Bronchial epithelial cell (primary cell): Measurements from ENCODE around the gene NARS2. TPM values are rescaled to one million over a fixed set of nuclear protein-coding genes. Genes with fewer than 3 reads are reported as not detected.

ENCODE experiments used
- DNase-seq: peaks from one replicate; pipeline ENCODE4 v3.0.0-alpha.2; 2010; ENCODE audit warnings: low read depth
- FAIRE-seq: peaks from 2 replicates; lab custom pipeline; 2011; peaks lifted over from hg19 to GRCh38; lab: Jason Lieb, UNC
- H3K27me3 ChIP-seq: 2 replicates; pipeline ENCODE4 v1.5.1; 2011; ENCODE audit warnings: low read length; ENCODE audit not compliant: control insufficient read depth, insufficient read depth
- H3K36me3 ChIP-seq: 2 replicates; pipeline ENCODE4 v1.5.1; 2011; ENCODE audit warnings: low read length; ENCODE audit not compliant: control insufficient read depth, insufficient read depth
- H3K4me3 ChIP-seq: 2 replicates; pipeline ENCODE4 v1.5.1; 2011; ENCODE audit warnings: mild to moderate bottlenecking, low read depth, low read length, control low read depth
- CTCF ChIP-seq: IDR thresholded peaks from 2 replicates; pipeline ENCODE4 v1.5.1; 2011; ENCODE audit warnings: mild to moderate bottlenecking, moderate library complexity, low read length, control low read depth, inconsistent platforms; ENCODE audit not compliant: insufficient read depth, severe bottlenecking
- total RNA-seq: library from RNA; depleted of rRNA; stranded (reverse); fragments of >200 nt; gene quantifications from 2 replicates; pipeline ENCODE4 v1.2.1, GENCODE V29; 2014

NARS2 gene
- 14.7 and 23.4 TPM in 2 replicates for total RNA-seq

- FAIRE-seq (no peak), DNase-seq (peak; percentile 92)
- TF ChIP-seq CTCF: no peak
- no peaks in the 10 kb centered on the region for H3K27me3 ChIP-seq
- no peaks in the 10 kb centered on the region for H3K36me3 ChIP-seq
- H3K4me3 ChIP-seq: peak within 1 kb of the TSS; percentile 93
These were observed at the start of gene NARS2 for GRCh38 chr11:78574386-78575381. NARS2 (minus strand) TSS chr11:78574864; CDS start chr11:78574488, 376 bp downstream.

GRCh38 chr11:78622666-78623065 is 48.0 kb upstream of the NARS2 start:
- FAIRE-seq (no peak), DNase-seq (no peak)
- TF ChIP-seq CTCF: no peak
- Histone ChIP-seq H3K27me3 (no peaks in the 10 kb centered on the region), H3K4me3 (no peak overlapping the region), H3K36me3 (no peaks in the 10 kb centered on the region)

GRCh38 chr11:78620159-78620558 is 45.5 kb upstream of the NARS2 start:
- H3K36me3 ChIP-seq: no peaks in the 10 kb centered on the region
- FAIRE-seq (no peak), DNase-seq (no peak)
- TF ChIP-seq CTCF: no peak
- H3K27me3 ChIP-seq: no peaks in the 10 kb centered on the region
- no peak overlapping the region for H3K4me3 ChIP-seq

GRCh38 chr11:78615724-78616123 is 41.1 kb upstream of the NARS2 start:
- H3K27me3 ChIP-seq: no peaks in the 10 kb centered on the region
- no peak overlapping the region for H3K4me3 ChIP-seq
- H3K36me3 ChIP-seq: no peaks in the 10 kb centered on the region
- no peak for TF ChIP-seq CTCF
- FAIRE-seq (no peak), DNase-seq (no peak)

GRCh38 chr11:78613378-78613813 is 38.7 kb upstream of the NARS2 start:
- H3K4me3 ChIP-seq: no peak overlapping the region
- DNase-seq: no peak
- FAIRE-seq: no peak
- no peak for TF ChIP-seq CTCF
- H3K36me3 ChIP-seq: no peaks in the 10 kb centered on the region
- no peaks in the 10 kb centered on the region for H3K27me3 ChIP-seq
